H1 (cell line): ENCODE results near the gene DUSP9. TPM values are rescaled to one million over a fixed set of nuclear protein-coding genes. Genes with fewer than 3 reads are reported as not detected.

Experiments
- CTCF ChIA-PET: fragments of 300-600 bp; sonication (Branson Sonifier 250); formaldehyde crosslinking; loops from one replicate; lab custom pipeline; 2021; ENCODE audit not compliant: partially characterized antibody; lab: Charles Lee
- POLR2A ChIA-PET: fragments of 300-600 bp; sonication (Branson Sonifier 250); formaldehyde crosslinking; loops from one replicate; lab custom pipeline; 2021; ENCODE audit warnings: inconsistent platforms; ENCODE audit not compliant: partially characterized antibody; lab: Charles Lee
- DNase-seq, 2 experiments: peaks; one replicate each; pipeline versions ENCODE4 v3.0.0 to v3.0.0-alpha.2; 2010 to 2022; ENCODE audit warnings: low spot score in 2 of 2, low read depth in 1 of 2, mixed read lengths in 1 of 2
- FAIRE-seq: peaks from 2 replicates; lab custom pipeline; 2011; peaks lifted over from hg19 to GRCh38; lab: Jason Lieb, UNC
- H2AFZ ChIP-seq: 2 replicates; pipeline ENCODE4 v1.8.1; 2012; ENCODE audit warnings: low read length, inconsistent platforms
- H2AK5ac ChIP-seq: 2 replicates; pipeline ENCODE4 v1.6.1; 2013; ENCODE audit warnings: low read depth, low read length
- H2BK120ac ChIP-seq: replicated peaks from 2 replicates; pipeline ENCODE3; 2013; ENCODE audit warnings: low read depth, low read length, inconsistent platforms
- H2BK12ac ChIP-seq: 2 replicates; pipeline ENCODE4 v1.6.1; 2013; ENCODE audit warnings: low read depth, low read length
- H2BK15ac ChIP-seq: 2 replicates; pipeline ENCODE4 v1.6.1; 2013; ENCODE audit warnings: low read length
- H2BK20ac ChIP-seq: 2 replicates; pipeline ENCODE4 v1.6.1; 2013; ENCODE audit warnings: low read length
- H2BK5ac ChIP-seq: 2 replicates; pipeline ENCODE4 v1.6.1; 2013; ENCODE audit warnings: low read depth, low read length
- H3K14ac ChIP-seq: 2 replicates; pipeline ENCODE4 v1.6.1; 2013; ENCODE audit warnings: inconsistent platforms; ENCODE audit not compliant: insufficient read length
- H3K18ac ChIP-seq: 2 replicates; pipeline ENCODE4 v1.6.1; 2013; ENCODE audit warnings: low read length; ENCODE audit errors: extremely low read depth
- H3K23ac ChIP-seq: 2 replicates; pipeline ENCODE4 v1.6.1; 2013; ENCODE audit warnings: inconsistent platforms; ENCODE audit not compliant: insufficient read length
- H3K23me2 ChIP-seq: 2 replicates; pipeline ENCODE4 v1.6.1; 2013; ENCODE audit warnings: low read depth, low read length
- H3K27ac ChIP-seq: 2 replicates; pipeline ENCODE4 v1.6.1; 2011; ENCODE audit warnings: low read depth, low read length, inconsistent platforms
- H3K27me3 ChIP-seq, 4 experiments: replicated peaks in 1 of 4; 1 replicate in 1 of 4; 2 replicates in 3 of 4; pipeline versions ENCODE4 v1.6.1 to v1.8.1; 2011 to 2013; ENCODE audit warnings: low read length in 3 of 4, mild to moderate bottlenecking in 3 of 4, inconsistent platforms in 2 of 4, mixed read lengths in 2 of 4, moderate library complexity in 1 of 4; ENCODE audit not compliant: control insufficient read depth in 3 of 4, insufficient read depth in 3 of 4; ENCODE audit errors: extremely low read depth in 1 of 4
- H3K36me3 ChIP-seq, 4 experiments: 2 replicates each; pipeline versions ENCODE4 v1.6.1 to v1.8.1; 2011 to 2013; ENCODE audit warnings: mild to moderate bottlenecking in 4 of 4, low read length in 3 of 4, moderate library complexity in 2 of 4, control low read depth in 1 of 4, inconsistent platforms in 1 of 4; ENCODE audit not compliant: insufficient read depth in 4 of 4, control insufficient read depth in 2 of 4
- H3K4ac ChIP-seq: replicated peaks from 2 replicates; pipeline ENCODE3; 2013; ENCODE audit warnings: low read length, low read depth, mixed read lengths, inconsistent platforms; ENCODE audit not compliant: insufficient read length
- H3K4me1 ChIP-seq, 4 experiments: replicated peaks in 1 of 4; 1 replicate in 1 of 4; 2 replicates in 3 of 4; pipeline versions ENCODE4 v1.6.1 to v1.8.1; 2011 to 2013; ENCODE audit warnings: low read length in 3 of 4, inconsistent platforms in 2 of 4, mixed read lengths in 1 of 4; ENCODE audit not compliant: insufficient read depth in 4 of 4, control insufficient read depth in 3 of 4
- H3K4me2 ChIP-seq, 2 experiments: 2 replicates each; pipeline versions ENCODE4 v1.6.1 to v1.8.1; 2011 to 2013; ENCODE audit warnings: low read depth in 2 of 2, low read length in 2 of 2, control low read depth in 1 of 2, inconsistent platforms in 1 of 2, mild to moderate bottlenecking in 1 of 2; ENCODE audit not compliant: insufficient read depth in 1 of 2
- H3K4me3 ChIP-seq, 4 experiments: fragments of 200-600, 300-600 bp in 1 of 4; sonication (generic), shearing (Covaris generic), sonication (Bioruptor Twin) in 1 of 4; 2 replicates each; pipeline versions ENCODE4 v1.5.1 to v1.8.1; 2011 to 2016; ENCODE audit warnings: low read length in 4 of 4, low read depth in 3 of 4, control low read depth in 2 of 4, inconsistent platforms in 2 of 4, mild to moderate bottlenecking in 2 of 4, mixed read lengths in 1 of 4, moderate library complexity in 1 of 4; ENCODE audit not compliant: insufficient read depth in 2 of 4; ENCODE audit errors: extremely low read depth in 1 of 4
- H3K56ac ChIP-seq: replicated peaks from 2 replicates; pipeline ENCODE3; 2013; ENCODE audit warnings: low read depth, mild to moderate bottlenecking, mixed read lengths, low read length, inconsistent platforms; ENCODE audit not compliant: insufficient read length
- H3K79me1 ChIP-seq: 2 replicates; pipeline ENCODE4 v1.6.1; 2013; ENCODE audit warnings: low read depth, low read length, control low read depth
- H3K79me2 ChIP-seq, 2 experiments: 2 replicates each; pipeline versions ENCODE4 v1.6.1 to v1.8.1; 2012 to 2013; ENCODE audit warnings: low read length in 2 of 2, mild to moderate bottlenecking in 2 of 2, inconsistent platforms in 1 of 2; ENCODE audit not compliant: insufficient read depth in 2 of 2, control insufficient read depth in 1 of 2
- H3K9ac ChIP-seq, 4 experiments: replicated peaks in 1 of 4; 1 replicate in 1 of 4; 2 replicates in 3 of 4; pipeline versions ENCODE4 v1.6.1 to v1.8.1; 2011 to 2013; ENCODE audit warnings: low read depth in 3 of 4, low read length in 3 of 4, control low read depth in 2 of 4, mild to moderate bottlenecking in 2 of 4, moderate library complexity in 2 of 4, inconsistent platforms in 1 of 4; ENCODE audit errors: extremely low read depth in 1 of 4
- H3K9me3 ChIP-seq, 2 experiments: 2 replicates each; pipeline versions ENCODE4 v1.6.1 to v1.8.1; 2012 to 2013; ENCODE audit warnings: mild to moderate bottlenecking in 2 of 2, moderate library complexity in 2 of 2, control low read depth in 1 of 2, inconsistent platforms in 1 of 2, low read depth in 1 of 2, low read length in 1 of 2, mixed read lengths in 1 of 2; ENCODE audit not compliant: insufficient read depth in 2 of 2
- H4K20me1 ChIP-seq, 2 experiments: replicated peaks in 1 of 2; 2 replicates each; pipeline versions ENCODE3 to v1.8.1; 2011 to 2013; ENCODE audit warnings: inconsistent platforms in 2 of 2, low read length in 2 of 2, mild to moderate bottlenecking in 1 of 2; ENCODE audit not compliant: insufficient read depth in 2 of 2, control insufficient read depth in 1 of 2
- H4K5ac ChIP-seq: 2 replicates; pipeline ENCODE4 v1.6.1; 2013; ENCODE audit warnings: low read length, low read depth, mixed read lengths, inconsistent platforms; ENCODE audit not compliant: insufficient read length
- H4K8ac ChIP-seq: 2 replicates; pipeline ENCODE4 v1.8.0; 2013; ENCODE audit warnings: mild to moderate bottlenecking, moderate library complexity, low read length, inconsistent platforms; ENCODE audit not compliant: insufficient read depth; ENCODE audit errors: extremely low read depth
- H4K91ac ChIP-seq: replicated peaks from 2 replicates; pipeline ENCODE3; 2013; ENCODE audit warnings: low read length, mixed read lengths, inconsistent platforms; ENCODE audit not compliant: insufficient read length
- CBX5 ChIP-seq: fragments of 300-800, 300-1000 bp; sonication (generic); IDR thresholded peaks from 2 replicates; pipeline ENCODE4 v1.7.1; 2016; ENCODE audit warnings: antibody characterized with exemption, low read length, low read depth
- EGR1 ChIP-seq: IDR thresholded peaks from 2 replicates; pipeline ENCODE4 v1.6.1; 2011; ENCODE audit warnings: low read depth, low read length, borderline replicate concordance
- KDM4A ChIP-seq: IDR thresholded peaks from one replicate; pipeline ENCODE4 v1.7.1; 2012; ENCODE audit warnings: low read depth, mild to moderate bottlenecking, moderate library complexity, low read length, inconsistent platforms; ENCODE audit not compliant: severe bottlenecking
- MAFK ChIP-seq: IDR thresholded peaks from 2 replicates; pipeline ENCODE4 v1.6.1; 2012; ENCODE audit warnings: low read depth, mild to moderate bottlenecking, improper control_type of control experiment, low read length
- MAX ChIP-seq: IDR thresholded peaks from 2 replicates; pipeline ENCODE4 v1.6.1; 2012; ENCODE audit warnings: inconsistent platforms
- NRF1 ChIP-seq: IDR thresholded peaks from 2 replicates; pipeline ENCODE4 v1.6.1; 2011; ENCODE audit warnings: mild to moderate bottlenecking, low read depth, low read length, improper control_type of control experiment
- RXRA ChIP-seq: IDR thresholded peaks from 2 replicates; pipeline ENCODE4 v1.6.1; 2011; ENCODE audit warnings: low read depth, mild to moderate bottlenecking, low read length, moderate library complexity; ENCODE audit not compliant: insufficient read depth
- SP1 ChIP-seq: IDR thresholded peaks from 2 replicates; pipeline ENCODE4 v1.6.1; 2011; ENCODE audit warnings: low read depth, low read length
- SP2 ChIP-seq: IDR thresholded peaks from 2 replicates; pipeline ENCODE4 v1.6.1; 2012; ENCODE audit warnings: mild to moderate bottlenecking, low read length, inconsistent platforms
- YY1 ChIP-seq: IDR thresholded peaks from 2 replicates; pipeline ENCODE4 v1.6.1; 2011; ENCODE audit warnings: low read depth, mild to moderate bottlenecking, low read length
- WGBS, 2 experiments: shearing (Covaris generic) in 1 of 2; methylation state at CpG; one replicate each; pipeline versions ENCODE4 v1.1.6 to v1.1.7; 2013 to 2015; ENCODE audit warnings: low lambda C conversion rate in 2 of 2, mixed read lengths in 2 of 2, inconsistent platforms in 1 of 2, low coverage in 1 of 2, missing lambda C conversion rate in 1 of 2; ENCODE audit not compliant: insufficient replicate concordance in 2 of 2, insufficient coverage in 1 of 2, insufficient read length in 1 of 2; ENCODE audit errors: extremely low coverage in 1 of 2, missing lambda C conversion rate in 1 of 2; 5-methylcytosine and 5-hydroxymethylcytosine counted together
- polyA plus RNA-seq, 7 experiments: library from polyadenylated mRNA; depleted of rRNA in 3 of 7; stranded (reverse) in 5 of 7; unstranded in 2 of 7; fragments of >200 nt in 5 of 7; fragments of 200-250 nt in 2 of 7; gene quantifications; 1 replicate in 5 of 7; 2 replicates in 1 of 7; 4 replicates in 1 of 7; pipeline versions ENCODE4 v1.2.1 to v1.2.3, GENCODE V29; 2011 to 2013; ENCODE audit warnings: missing spikeins in 2 of 7, mixed read lengths in 2 of 7
- total RNA-seq: library from RNA; stranded (reverse); fragmentation: NEBNext Ultra II Directional; extraction: Animal tissue kit (Norgen Biotek cat#: 25700); gene quantifications from 2 replicates; pipeline ENCODE4 v1.2.1, GENCODE V29; 2021

The DUSP9 gene
- total and polyA plus RNA-seq, 2 of the 8 experiments (the other 6 are each of a cell fraction or from before 2014, with no cell fraction given), result 0.80 to 1.1 TPM

- CTCF ChIA-PET, result interaction anchor here (0.6 to 21.6 kb wide), 8 partner anchors 8 to 107 kb away, joined by 3 to 408 read pairs (median 4); partner anchors contain the start of gene DUSP9
- no peak overlapping the region for H2BK15ac ChIP-seq
- H3K23me2 ChIP-seq, result peaks cover 7% of the 10 kb centered on the region; the same call in 1 of the 2 replicates
- no peak overlapping the region for H4K91ac ChIP-seq
- no peak overlapping the region for H2AFZ ChIP-seq
- POLR2A ChIA-PET, result no interaction called here
- TF ChIP-seq CBX5 (no peak), KDM4A (no peak), MAX (no peak), NRF1 (no peak), YY1 (no peak), RXRA (no peak), SP1 (no peak), SP2 (no peak), MAFK (no peak), EGR1 (no peak)
- TF ChIP-seq, all 59 proteins: peak for 0
- H2BK5ac ChIP-seq, result no peak overlapping the region
- no peaks in the 10 kb centered on the region for H3K36me3 ChIP-seq
- H3K9ac ChIP-seq, result no peak overlapping the region
- no peak overlapping the region for H3K27ac ChIP-seq
- no peak overlapping the region for H3K4me2 ChIP-seq
- H2BK12ac ChIP-seq, result no peak overlapping the region
- DNase-seq, result no peak
- H3K23ac ChIP-seq, result no peak overlapping the region
- H4K20me1 ChIP-seq, result peaks cover 0 to 6% of the 10 kb centered on the region in 2 experiments
- peaks cover 32 to 45% (median 44%) of the 10 kb centered on the region in 4 experiments for H3K27me3 ChIP-seq
- H3K18ac ChIP-seq, result no peak overlapping the region
- no peak overlapping the region for H3K56ac ChIP-seq
- H3K79me1 ChIP-seq, result no peaks in the 10 kb centered on the region
- no peak overlapping the region for H4K5ac ChIP-seq
- 88% methylated on average over 11 of the region's 23 CpGs; no CpG with 5 or more reads in 1 of the 2 experiments for WGBS, 2 experiments
- H4K8ac ChIP-seq, result no peak overlapping the region
- H3K4me1 ChIP-seq, result peaks cover 0 to 18% (median 7%) of the 10 kb centered on the region in 4 experiments; a peak in 5 of 7 replicates
- no peak overlapping the region for H2BK20ac ChIP-seq
- no peak overlapping the region for H2BK120ac ChIP-seq
- no peaks in the 10 kb centered on the region for H3K79me2 ChIP-seq
- no peaks in the 10 kb centered on the region; a peak in 1 of 4 replicates for H3K9me3 ChIP-seq
- H3K4ac ChIP-seq, result no peak overlapping the region
- FAIRE-seq, result no peak
- no peak overlapping the region for H3K14ac ChIP-seq
- H3K4me3 ChIP-seq, result no peak overlapping the region
- H2AK5ac ChIP-seq, result no peak overlapping the region
Observed at GRCh38 chrX:153640045-153640686, 6.8 kb upstream of the DUSP9 start.
